HG03095 (cell line): ENCODE measurements around the gene COX4I1.
"Not testable (repeated sequence)": the region's sequence is repeated elsewhere in the genome, so short reads cannot be mapped to it uniquely, and the experiment has no call there.

Experiments
- ATAC-seq: cut with Tn5 transposase; IDR thresholded peaks from one replicate; pipeline ENCODE4 v1.9.1; 2021; ENCODE audit warnings: moderate library complexity; ENCODE audit not compliant: unreplicated experiment

The COX4I1 gene

DNA sequence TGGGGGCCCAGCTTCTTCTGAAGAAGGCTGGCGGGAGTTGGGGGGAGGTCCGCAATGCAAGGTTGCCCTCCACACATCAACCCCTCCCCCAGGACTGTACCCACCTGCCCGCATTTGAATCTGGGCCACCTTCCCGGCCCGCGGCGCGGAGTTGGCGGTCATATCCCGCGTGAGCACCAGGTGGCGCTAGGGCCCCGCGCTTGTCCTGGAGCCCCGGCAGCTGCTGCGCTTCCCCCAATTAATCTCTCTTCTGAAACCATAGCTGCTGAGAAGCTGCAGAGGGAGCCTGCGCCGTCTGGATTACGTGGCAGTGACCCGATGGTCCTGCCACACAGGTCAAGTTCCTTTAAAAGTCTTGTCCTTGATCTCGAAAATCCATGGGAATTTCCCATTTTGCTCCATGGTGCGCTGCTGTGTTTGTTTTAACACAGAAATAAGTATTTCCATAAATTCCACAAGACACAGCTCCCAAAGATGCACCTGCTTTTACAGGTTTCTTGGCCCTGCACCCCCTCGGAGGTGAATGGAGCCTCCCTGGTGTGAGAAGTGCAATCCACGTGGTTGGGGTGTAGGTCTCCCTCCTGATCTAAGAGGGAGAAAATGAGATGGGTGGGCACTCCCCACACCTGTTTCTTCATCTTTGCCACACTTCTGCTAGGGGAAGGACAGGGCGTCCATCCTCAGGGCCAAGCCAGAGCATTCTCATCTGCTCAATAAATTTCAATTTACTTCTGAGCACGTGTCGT, 22.1 kb downstream of the COX4I1 start:
- ATAC-seq: peak; percentile 80

GRCh38 chr16:85822145-85822544, 22.6 kb downstream of the COX4I1 start:
- no peak for ATAC-seq

- ATAC-seq: no peak
These were observed 23.9 kb downstream of the COX4I1 start for GRCh38 chr16:85823328-85823920.

DNA sequence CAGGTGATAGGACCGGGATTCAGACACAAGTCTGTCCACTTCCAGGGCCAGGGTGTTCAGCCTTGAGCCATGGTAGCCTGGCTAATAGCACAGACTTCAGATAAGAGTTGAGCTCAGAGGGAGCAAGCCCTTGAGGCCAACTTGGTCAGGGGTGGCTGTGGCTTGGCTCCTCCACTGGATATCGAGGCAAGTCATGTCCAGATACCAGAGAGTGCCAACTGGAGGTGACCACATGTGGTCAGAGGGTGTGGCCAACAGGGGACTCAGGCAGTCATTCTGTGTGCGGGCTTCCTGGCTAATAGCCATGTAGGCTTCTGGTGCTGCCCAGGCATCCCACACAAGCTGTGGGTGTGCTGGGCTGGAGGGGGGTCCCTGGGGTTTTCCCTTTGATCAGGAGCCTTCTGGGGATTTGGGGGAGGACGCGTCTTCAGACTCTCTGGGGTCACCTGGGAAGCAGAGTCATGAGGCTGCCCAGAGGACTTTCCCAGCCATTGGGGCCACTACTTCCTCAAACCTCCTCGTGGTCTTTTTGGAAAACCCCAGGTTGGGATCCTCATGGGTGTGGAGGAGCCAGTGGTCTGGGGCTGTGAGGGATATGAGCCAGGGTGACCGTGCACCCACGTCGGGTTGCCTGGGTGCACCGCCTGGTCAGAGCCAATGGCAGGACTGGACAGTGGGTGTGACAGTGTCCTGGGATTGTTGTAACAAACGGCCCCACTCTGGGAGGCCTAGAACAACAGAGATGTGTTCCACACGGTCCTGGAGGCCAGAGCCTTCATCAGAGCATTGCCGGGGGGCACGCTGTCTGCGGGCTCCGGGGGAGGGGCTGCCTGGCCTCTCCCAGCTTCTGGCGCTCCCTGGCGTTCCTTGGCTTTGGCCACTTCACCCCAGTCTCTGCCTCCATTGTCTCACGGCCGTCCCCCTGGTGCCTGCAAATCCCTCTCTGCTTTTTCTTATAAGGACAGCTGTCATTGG, 25.0 kb downstream of the COX4I1 start:
- ATAC-seq: no peak

DNA sequence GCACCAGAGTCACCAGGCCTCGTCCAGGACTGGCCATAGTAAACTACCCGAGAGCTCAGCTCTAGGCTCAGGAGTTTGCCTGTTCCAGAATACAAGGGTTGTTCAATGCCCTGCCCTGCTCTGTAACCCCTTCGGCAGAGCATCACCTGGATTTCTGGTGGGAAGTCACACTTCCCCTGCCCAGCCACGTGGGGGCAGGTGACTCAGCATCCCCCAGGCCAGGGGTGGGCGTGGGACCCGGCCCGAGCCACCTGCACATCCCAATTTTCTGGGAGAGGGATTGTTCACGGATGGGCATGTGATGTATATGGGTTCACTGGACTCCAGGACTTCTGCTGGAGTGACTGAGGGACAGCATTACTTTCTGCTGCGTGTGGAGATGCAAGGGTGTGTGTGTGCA, 25.8 kb downstream of the COX4I1 start:
- ATAC-seq: no peak

- ATAC-seq: no peak
These were observed 27.3 kb downstream of the COX4I1 start for GRCh38 chr16:85826686-85827247.

- ATAC-seq: no peak
These were observed 28.7 kb downstream of the COX4I1 start for GRCh38 chr16:85828166-85828565.

DNA sequence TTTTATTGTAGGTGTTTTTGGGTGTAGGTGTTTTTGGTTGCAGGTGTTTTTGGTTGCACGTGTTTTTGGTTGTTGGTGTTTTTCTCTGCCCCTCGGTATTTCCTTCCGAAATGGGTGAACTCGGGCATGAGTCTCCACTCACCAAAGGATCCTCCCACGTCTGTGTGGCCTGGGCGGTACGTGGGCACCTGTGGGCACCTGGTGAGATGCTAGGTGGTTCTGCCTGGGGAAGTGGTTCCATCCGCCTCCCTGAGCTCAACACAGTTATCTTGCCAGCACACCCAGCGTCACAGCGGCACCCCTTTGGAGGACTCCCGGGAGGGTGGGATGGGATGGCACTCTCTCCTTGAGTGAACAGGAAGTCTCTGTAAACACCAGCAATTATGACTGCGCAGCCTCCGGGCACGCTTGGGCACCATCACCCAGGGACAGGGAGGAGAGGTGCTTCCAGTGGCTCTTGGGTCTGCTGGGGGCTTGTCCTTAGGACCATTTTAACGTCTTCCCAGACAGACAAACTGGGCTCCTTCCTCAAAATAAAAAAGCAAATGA, 29.8 kb downstream of the COX4I1 start:
- no peak for ATAC-seq

GRCh38 chr16:85829751-85830445, 30.4 kb downstream of the COX4I1 start:
- ATAC-seq: no peak

GRCh38 chr16:85830821-85831220, 31.3 kb downstream of the COX4I1 start:
- no peak for ATAC-seq

- ATAC-seq: peak; percentile 65
These were observed 33.2 kb downstream of the COX4I1 start for GRCh38 chr16:85832570-85833218.

- ATAC-seq: no peak
These were observed 33.9 kb downstream of the COX4I1 start for GRCh38 chr16:85833219-85833920.

GRCh38 chr16:85834741-85835140, 35.2 kb downstream of the COX4I1 start:
- ATAC-seq: no peak

- ATAC-seq: no peak
These were observed 35.8 kb downstream of the COX4I1 start for GRCh38 chr16:85835227-85835751.

GRCh38 chr16:85835956-85836705, 36.6 kb downstream of the COX4I1 start:
- ATAC-seq: no peak

DNA sequence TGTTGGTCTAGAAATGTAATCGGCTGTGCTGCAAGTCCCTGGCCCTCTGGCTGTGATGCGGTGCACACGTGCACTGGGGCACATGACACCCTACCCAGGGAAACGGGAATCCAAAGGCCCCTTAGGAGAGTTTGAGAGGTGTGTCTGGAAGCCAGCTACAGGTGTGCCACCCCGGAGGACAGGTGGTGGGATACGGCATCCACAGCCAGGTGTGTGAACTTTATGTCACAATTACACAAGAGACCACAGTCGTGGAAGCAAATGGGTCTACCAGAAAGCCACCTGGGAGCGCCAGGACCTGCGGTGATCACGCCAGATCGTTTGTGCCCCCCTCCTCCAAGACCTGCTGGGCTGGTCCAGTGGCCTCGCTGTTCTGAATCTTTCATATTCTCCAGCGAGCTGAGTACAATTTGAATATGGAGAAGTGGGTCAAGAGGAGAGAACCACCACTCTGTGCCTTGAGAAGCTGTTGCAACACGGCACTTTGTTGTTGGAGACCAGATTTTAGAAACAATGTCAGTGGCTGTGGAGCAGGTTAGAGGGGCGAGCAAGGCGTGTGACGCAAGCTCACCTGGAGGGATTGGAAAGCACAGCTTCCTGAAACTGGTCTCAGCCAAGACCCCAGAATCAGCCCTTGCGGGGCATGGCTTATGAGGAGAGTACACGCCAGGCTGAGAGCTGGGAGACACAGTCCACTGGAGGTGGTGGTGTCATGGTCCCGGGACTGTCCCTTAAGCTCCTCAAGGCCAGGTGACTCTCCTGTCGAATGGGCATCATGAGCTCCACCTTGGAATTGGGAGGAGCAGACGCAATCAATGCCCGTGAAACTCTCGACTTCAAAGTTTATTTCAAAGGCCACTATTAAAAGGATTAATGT, 37.4 kb downstream of the COX4I1 start:
- ATAC-seq: no peak

DNA sequence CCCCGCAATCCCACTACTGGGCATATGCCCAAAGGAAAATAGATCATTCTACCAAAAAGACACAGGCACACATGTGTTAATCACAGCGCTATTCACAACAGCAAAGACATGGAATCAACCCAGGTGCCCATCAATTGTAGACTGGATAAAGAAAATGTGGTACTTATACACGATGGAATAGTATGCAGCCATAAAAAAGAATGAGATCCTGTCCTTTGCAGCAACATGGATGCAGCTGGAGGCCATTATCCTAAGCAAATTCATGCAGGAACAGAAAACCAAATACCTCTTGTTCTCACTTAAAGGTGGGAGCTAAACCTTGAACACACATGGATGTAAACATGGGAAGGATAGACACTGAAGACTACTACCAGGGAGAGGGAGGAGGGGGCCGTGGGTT, 38.2 kb downstream of the COX4I1 start:
- ATAC-seq: not testable (repeated sequence)
